ENCODE data around the gene TMEM272.

DNA sequence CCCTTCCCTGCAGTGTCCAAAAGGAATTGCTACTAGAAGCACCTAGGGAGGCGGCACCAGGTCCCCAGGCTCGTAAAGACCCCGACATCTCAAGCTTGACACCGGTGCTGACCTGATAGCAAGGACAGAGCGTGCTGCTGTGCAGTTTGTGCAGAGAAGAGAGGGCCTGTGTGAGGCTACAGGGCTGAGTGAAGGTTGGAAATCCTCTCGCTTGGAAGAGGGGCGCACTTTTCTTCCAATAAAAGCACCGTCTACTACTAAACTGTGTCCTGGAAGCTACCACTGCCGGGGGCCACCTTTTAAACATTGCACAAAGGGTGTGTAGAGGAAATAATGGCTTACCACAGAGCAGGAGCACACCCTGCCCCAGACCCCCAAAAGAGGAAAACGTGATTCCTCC lies 11.0 kb downstream of the TMEM272 start:
- TF ChIP-seq POLR2A (IDR thresholded peaks at IDR 0.05; ENCODE audit: low read depth, low read length) (no peak), TAF1 (IDR thresholded peaks at IDR 0.05; ENCODE audit: borderline replicate concordance, low read depth, low read length) (no peak)

Measured in GM12892 (cell line).